HG03139 (cell line): ENCODE results near the gene PDCD1LG2.

Experiments used
- ATAC-seq: cut with Tn5 transposase; IDR thresholded peaks from one replicate; pipeline ENCODE4 v1.9.1; 2021; ENCODE audit not compliant: unreplicated experiment

PDCD1LG2 gene

DNA sequence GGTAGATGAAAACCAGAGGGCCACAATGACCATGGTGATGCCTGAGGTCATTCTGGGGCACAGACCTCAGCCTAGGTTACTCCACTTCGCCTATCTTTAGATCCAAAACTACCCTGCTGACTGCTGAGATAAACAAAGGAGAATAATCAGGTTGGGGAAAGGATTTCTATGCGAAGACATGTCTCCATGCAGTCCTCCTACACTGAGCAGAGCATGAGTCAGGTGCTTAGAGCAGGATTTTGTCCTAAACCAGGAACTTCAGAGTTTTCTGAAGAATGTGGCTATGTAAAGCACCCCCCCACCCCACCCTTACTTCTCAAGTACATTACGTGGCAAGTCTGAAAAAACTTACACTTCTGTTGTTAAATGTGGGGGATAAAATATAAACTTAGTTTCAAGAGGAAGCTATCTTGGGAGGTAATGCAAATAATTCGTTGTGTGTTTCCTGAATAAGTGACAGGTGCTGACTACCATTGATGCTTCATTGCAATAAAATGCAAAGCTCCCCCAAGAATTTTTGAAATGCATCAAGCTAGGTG is 19.4 kb downstream of the PDCD1LG2 start:
- peak; percentile 36 for ATAC-seq

DNA sequence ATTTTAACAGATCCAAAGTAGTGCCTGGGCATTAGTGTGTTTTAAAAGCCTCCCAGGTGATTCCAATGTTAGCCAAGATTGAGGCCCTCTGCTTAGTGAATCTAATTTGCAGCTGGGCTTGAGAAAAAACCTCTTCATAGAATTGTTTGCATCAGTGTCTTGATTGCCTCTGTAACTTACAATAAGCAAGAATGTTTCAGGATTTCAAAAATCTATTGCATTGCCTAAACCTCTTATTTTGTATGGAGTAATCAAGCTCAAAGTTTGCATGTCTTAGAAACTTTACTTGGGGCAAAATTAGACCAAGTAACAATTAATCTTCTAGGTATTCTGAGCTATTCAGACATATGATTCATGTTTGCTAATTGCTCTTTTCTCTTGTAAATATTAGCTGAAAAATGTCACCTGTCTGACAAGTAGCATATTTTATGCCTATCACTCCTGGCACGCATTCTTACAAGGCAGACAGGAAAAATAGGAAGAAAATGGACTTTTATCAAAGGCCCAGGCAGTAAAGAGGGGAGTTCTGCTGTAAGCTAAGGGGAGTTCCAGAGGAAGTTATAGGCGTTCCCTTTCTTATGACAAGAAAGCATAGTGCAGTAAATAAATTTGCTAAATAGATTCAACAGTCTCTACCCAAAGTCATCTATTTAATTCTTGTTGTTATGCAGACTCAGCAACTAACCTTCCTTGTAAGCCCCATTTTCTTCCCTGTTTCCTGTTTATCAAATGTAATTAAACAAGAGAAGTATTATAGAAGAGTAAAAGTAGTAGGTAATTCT is 21.0 kb downstream of the PDCD1LG2 start:
- no peak for ATAC-seq

GRCh38 chr9:5532306-5532705 is 22.0 kb downstream of the PDCD1LG2 start:
- ATAC-seq = no peak

DNA sequence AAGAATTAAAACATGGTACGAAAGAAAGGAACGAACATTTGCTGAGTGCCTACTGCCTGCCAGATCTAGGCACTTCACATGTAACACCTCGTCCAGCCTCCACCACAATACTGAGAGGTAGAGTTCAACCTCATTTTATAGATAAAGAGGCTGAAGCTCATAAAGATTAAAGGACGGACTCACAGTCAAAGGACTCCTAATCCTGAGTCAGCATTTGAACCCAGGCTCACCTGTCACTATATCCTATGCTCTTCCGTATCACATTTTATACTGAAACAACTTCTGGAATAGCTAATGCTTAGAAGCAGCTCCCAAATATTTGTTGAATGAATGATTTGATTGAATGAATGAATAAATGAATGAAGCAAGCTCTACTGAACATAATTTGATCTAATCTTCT is 22.5 kb downstream of the PDCD1LG2 start:
- ATAC-seq = no peak

DNA sequence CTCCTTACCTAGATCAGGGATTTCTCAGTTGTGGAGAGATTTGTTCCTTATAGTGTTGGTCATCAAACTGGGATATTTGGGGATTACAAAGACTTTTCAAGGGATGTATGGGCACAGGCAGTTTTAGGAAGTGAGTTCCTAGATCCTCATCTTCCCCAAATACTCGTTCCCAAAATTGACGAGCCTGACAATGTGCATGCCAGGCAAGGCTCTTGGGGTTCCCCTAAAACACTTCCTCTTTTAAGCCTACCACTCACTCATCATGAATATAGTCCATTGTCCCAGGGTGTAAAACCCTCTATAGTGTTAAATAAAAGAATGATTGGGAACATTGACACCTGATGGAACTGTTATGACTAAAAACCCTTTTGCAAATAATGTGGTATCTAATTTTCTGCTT is 26.4 kb downstream of the PDCD1LG2 start:
- no peak for ATAC-seq

DNA sequence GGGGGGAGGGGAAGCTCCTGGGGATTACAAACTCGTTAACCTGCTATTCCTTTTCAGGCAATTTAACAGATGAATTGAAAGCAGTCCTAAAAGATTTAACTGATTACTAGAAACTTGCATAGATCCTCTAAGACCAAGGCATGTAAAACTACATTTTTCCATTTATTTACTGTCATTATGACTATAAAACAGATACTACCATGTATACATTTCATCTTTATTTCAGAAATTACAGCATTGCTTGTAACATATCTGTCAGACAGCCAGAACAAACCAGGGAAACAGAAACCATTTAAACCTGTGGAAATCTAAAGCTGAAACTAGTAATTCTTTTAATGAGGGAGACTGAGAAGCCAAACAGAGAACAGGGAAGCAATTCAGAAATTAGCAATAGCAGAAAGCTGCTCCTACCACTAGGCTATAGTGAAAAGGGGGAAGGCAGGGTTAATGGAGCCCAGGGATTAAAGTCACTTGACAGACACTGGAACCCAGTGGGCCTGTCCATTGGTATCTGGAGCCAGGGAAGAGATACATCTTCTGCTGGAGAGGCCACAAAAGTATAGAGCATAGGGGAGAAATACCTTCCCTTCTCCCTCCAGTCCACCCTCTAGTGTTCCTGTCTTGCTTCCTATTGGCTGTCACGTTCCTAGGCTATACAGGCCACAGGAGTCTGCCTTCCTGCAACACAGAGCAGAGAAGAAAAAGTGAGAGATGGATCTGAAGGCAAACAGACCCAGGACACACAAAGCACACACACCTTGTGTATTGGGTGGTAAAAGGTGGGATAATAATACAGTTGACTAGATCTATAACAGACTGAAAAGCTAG is 33.8 kb downstream of the PDCD1LG2 start:
- no peak for ATAC-seq

DNA sequence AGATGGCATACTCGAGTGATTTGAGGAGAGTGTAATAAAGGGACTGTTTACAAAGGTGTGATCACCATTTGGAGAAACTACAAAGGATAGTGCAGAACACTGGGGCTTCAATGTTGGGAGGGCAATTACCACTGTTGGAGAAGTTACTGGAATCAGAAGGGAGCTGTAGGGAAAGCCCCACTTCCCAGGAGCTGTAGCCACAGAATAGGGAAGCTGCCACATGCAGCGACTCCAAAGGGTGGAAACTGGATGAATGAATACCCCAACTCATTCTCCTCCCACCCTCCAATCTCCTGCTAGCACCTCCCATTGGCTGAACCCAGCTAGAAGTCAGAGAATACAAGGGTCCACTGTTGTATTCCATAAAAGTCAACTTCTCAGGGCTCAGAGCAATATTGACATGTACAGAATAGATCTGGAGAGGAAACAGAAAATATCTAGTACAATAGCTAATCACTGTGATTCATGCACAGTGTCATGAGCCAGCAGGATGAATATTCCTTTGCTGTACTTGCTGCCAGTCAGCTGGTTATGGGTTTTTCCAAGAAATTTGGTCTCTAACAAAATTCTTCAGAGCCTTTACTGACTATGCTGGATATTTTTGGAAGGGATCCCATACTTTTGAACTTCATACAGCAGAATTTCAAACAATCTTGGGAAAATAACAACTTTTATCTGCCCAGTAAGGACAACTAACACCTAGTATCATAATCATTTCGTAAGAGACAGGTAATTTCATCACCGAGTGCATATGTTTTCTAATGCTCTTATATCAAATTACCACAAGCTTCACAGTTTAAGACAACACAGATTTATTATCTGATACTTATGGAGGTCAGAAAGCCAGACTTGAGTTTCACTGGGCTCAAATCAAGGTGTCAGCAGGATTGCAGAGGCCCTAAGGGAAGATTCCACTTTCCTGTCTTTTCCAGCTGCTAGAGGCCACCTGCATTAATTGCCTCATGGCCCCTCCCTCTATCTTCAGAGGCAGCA is 39.6 kb downstream of the PDCD1LG2 start:
- no peak for ATAC-seq

DNA sequence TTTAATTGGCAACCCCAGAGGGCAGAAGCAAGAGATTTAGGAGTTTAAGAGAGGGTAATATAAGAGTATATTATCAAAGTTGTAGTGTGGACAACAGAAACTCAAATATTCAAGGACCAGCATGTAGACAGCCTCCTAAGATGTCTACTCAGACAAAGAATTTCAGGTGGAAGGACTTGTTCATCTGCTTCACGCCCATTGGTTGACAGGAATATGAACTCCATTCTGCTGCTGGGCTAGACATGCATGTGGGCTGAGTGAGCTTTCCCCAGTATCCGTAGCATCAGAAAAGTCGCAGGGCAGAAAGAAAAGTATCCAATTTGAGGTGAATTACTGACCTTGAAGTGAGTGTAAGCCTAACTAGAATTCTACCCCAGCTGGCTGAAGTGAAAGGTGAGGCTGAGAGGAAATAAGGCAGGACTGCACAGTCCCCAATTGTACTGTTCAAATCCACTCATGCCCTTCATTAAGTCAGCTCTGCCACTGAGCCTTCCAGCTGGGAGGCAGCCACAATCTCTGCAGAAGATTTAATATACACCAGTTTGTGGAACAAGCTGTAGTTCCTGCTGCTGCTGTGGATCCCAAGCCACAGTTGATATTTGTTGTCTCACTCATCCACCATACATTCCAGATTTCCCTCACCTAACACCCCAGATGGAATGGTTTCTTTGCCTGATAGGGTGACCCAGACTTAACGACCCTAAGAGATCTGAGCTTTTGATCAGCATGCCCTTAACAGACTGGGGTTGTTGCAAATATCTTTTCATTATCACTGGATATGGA is 41.2 kb downstream of the PDCD1LG2 start:
- ATAC-seq = no peak

GRCh38 chr9:5552301-5552700 is 42.0 kb downstream of the PDCD1LG2 start:
- no peak for ATAC-seq

DNA sequence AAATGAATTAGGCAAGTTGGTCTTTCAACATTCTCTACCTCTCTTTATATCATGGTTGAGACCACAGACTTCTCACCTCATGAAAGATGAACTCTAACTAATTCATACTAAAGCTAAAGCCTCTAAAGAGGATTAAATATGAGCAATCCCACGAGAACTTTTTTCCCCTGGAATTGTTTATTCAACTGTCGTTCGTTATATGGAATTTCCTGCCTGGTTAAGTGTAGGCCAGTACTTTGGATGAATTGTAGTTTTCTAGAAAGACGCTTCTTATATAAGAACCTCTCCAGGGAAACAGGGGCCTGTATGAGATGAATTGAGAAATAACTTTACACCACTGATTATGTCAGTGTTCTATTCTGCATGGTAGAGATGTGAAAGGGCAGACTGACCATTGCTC is 42.9 kb downstream of the PDCD1LG2 start:
- no peak for ATAC-seq

- ATAC-seq = no peak
Measured at GRCh38 chr9:5554254-5554653, 43.9 kb downstream of the PDCD1LG2 start.

GRCh38 chr9:5556101-5556705 is 45.9 kb downstream of the PDCD1LG2 start:
- no peak for ATAC-seq

DNA sequence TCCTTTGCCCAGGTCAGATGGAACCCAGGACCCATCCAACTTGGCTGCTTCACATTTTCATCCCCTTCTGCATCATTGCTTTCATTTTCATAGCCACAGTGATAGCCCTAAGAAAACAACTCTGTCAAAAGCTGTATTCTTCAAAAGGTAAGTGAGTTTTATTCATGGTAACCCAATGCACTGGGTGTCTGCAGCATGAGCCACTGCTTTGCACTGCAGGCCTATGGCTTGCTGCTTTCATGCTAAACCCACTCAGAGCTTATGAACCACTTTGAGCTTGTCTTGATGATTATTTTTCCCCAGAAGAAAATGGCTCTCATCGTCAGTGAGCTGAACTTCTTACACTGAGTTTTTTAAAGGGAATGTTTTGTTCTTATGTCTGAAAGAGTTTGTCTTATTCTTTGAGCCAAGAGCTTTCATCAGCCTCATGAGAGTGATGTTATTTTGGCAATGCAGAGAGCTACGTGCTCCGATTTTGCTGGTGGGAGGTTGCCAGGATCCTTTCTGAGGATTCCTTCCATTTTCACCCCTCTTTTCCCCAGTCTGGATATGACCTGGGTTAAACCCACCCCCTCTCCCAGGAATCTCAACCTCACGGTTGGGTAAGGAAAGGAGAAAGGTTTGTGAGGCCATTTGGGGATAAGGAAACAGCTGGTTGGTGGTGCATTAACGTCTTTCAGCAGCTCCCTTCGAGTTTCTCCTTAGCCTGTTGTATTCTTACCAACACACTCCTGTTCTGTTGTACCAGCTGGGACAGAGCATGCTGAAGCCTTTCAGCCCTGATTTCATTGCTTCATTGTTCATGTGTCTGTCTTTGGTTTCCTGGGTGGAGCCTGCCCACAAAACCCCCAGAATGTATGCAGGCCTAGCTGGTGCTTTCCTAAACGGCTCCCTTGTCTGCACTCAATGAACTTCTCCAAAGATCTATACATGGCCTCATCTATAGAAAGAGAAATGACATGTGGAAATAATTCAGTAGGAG is 47.6 kb downstream of the PDCD1LG2 start:
- peak; percentile 66 for ATAC-seq

GRCh38 chr9:5559659-5560058 is 49.3 kb downstream of the PDCD1LG2 start:
- ATAC-seq = no peak

DNA sequence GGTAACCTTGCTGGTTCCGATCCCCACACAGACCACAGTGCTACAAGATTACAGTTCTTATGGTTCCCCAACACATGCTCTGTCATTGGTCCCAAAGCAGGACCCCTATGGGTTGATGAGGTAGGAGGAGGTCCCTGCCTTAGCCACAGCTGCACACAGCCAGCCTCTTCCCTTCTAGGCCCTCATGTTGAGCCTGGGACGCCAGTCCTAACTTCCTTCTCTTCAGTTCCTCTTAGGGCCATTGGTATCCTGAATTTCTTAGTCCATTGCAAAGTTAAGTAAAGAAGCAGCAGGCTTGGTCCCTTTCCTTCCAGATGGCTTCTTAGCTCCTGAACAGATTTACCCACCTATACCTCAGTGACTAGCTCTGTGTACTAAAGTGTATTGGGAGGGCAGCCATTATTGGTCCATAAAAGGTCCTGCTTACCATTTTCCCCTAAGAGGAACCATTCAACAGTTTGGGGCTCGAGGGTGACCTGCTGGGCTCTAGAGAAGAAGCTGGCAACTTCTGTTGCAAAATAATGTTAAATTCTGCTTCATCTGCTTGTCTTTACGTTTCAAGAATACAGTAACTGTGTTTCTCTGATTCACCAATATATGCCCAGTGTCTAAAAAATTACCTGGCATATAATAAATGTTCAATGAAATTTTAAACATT is 50.2 kb downstream of the PDCD1LG2 start:
- ATAC-seq = no peak

- no peak for ATAC-seq
Measured at GRCh38 chr9:5561828-5562488, 51.6 kb downstream of the PDCD1LG2 start.

DNA sequence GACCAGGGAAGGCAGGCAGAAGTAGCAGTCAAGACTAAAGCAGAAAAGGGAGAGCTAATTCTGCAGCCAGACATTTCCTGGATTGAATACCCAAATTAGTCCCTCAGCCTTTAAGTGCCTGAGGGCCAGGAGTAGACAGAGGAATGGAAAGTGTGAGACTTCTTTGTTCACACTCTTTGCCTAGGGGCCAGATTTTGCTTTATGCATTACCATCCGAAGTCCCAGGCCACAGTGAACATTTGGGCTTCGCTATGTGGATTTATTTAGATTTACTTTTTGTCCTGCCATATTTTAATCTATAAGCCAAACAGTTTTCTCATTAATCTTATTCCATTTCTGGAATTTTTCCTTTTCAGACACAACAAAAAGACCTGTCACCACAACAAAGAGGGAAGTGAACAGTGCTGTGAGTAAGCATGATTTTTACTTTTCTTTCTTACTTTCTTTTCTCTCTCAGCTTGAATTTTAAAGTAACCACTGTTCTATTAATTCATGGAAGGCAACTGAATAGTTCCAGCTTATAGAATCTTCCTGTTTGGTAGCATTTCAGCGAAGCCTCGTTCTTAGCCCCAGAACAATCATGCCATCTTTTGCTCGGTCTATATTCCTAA is 52.6 kb downstream of the PDCD1LG2 start:
- no peak for ATAC-seq
